Measurements from ENCODE around the gene SLC44A1. TPM values are rescaled to one million over a fixed set of nuclear protein-coding genes. Genes with fewer than 3 reads are reported as not detected.

SLC44A1 gene
- total RNA-seq, 4 donors from 2014 or later, result 51.1 to 82.2 (median 70.5) TPM

DNA sequence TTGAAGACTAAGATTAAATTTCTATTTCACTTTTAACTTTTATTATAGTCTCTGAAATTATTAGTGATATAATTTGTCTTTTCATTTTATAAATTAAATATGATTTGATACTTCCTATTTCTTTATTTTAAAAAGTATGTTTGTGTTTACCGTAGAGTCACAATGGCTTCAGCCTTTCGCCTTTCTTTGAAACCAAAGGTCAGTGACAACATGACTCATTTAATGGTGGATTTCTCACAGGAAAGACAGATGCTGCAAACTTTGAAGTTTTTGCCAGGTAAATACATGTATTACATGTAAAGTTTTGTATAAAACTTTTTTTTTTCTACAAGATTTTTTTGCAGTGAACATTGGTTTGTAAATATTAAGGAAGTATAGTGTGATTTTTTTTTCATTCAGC, 239.8 kb downstream of the SLC44A1 start:
- TF ChIP-seq, protein P1, sequence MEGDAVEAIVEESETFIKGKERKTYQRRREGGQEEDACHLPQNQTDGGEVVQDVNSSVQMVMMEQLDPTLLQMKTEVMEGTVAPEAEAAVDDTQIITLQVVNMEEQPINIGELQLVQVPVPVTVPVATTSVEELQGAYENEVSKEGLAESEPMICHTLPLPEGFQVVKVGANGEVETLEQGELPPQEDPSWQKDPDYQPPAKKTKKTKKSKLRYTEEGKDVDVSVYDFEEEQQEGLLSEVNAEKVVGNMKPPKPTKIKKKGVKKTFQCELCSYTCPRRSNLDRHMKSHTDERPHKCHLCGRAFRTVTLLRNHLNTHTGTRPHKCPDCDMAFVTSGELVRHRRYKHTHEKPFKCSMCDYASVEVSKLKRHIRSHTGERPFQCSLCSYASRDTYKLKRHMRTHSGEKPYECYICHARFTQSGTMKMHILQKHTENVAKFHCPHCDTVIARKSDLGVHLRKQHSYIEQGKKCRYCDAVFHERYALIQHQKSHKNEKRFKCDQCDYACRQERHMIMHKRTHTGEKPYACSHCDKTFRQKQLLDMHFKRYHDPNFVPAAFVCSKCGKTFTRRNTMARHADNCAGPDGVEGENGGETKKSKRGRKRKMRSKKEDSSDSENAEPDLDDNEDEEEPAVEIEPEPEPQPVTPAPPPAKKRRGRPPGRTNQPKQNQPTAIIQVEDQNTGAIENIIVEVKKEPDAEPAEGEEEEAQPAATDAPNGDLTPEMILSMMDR (IDR thresholded peaks at IDR 0.05), result no peak
- TF ChIP-seq POLR2A (IDR thresholded peaks at IDR 0.05), result no peak
- H3K4me3 ChIP-seq (ENCODE audit: low read depth, poor library complexity, severe bottlenecking), result no peak overlapping the region
- DNase-seq (ENCODE audit: low spot score in 2 of 2), result no peak
- 92 to 98% methylated on average over 2 of the region's 2 CpGs for WGBS, 2 donors
- intact Hi-C loops (cut with DNase I; ENCODE audit: low total_unique reads), result no loop called here

DNA sequence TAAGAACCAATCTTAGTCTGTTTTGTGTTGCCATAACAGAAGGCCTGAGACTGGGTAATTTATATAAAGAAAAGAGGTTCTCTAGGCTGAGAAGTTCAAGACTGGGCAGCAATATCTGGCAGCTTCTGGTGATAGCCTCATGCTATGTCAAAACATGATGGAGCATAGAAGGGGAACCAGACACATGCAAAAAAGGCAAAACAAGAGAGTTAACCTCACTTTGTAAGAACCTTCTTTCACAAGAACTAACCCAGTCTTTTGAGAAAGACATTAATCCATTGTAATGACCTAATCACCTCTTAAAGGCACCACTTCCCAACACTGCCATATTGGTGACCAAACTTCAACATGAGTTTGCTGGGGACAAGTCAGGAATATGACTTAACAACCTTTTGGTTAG, 240.7 kb downstream of the SLC44A1 start:
- DNase-seq (ENCODE audit: low spot score in 2 of 2), result no peak
- H3K4me3 ChIP-seq (ENCODE audit: low read depth, poor library complexity, severe bottlenecking), result no peak overlapping the region
- intact Hi-C loops (cut with DNase I; ENCODE audit: low total_unique reads), result no loop called here
- TF ChIP-seq POLR2A (IDR thresholded peaks at IDR 0.05), result no peak
- TF ChIP-seq, protein P1 (IDR thresholded peaks at IDR 0.05), result no peak

Other genes starting within 250 kb of the SLC44A1 start
- 1 to 10 TPM in 2 of 4 donors, under 1 TPM in 2; 0.23 to 2.2 (median 1.1) TPM for gene FSD1L, start 203.4 kb downstream of the SLC44A1 start, total RNA-seq